Frontal cortex (tissue), 4 donors: ENCODE measurements around the gene MICAL2. TPM values are rescaled to one million over a fixed set of nuclear protein-coding genes. Genes with fewer than 3 reads are reported as not detected.
A peak's percentile ranks its signal among the peaks of the same experiment; 100 is the strongest.

Experiments
- DNase-seq, 2 donors: peaks; one replicate each; pipeline ENCODE4 v3.0.0; 2012; ENCODE audit warnings: low spot score in 2 of 2
- FAIRE-seq: peaks from 2 replicates; lab custom pipeline; 2012; peaks lifted over from hg19 to GRCh38; lab: Jason Lieb, UNC
- total RNA-seq: library from RNA; depleted of rRNA; stranded (reverse); fragments of >200 nt; gene quantifications from one replicate; pipeline ENCODE4 v1.2.3, GENCODE V29; 2014
- donor health status: control.
- donor health status: control.
- donor health status: control.

Gene MICAL2
- total RNA-seq, 1 donor from 2014 or later: 14.3 TPM

GRCh38 chr11:12235947-12236743 lies 125.8 kb downstream of the MICAL2 start:
- no peak for FAIRE-seq
- DNase-seq: peak; percentile 36 to 54

- no peak for FAIRE-seq
Measured at GRCh38 chr11:12236744-12237101, 126.3 kb downstream of the MICAL2 start.

GRCh38 chr11:12237381-12237784 lies 127.0 kb downstream of the MICAL2 start:
- DNase-seq (no peak), FAIRE-seq (no peak)

More at GRCh38 chr11:12236744-12237101, 126.3 kb downstream of the MICAL2 start:
- DNase-seq: no peak

GRCh38 chr11:12238420-12238819 lies 128.0 kb downstream of the MICAL2 start:
- DNase-seq: no peak
- FAIRE-seq: no peak

GRCh38 chr11:12239396-12239795 lies 129.0 kb downstream of the MICAL2 start:
- DNase-seq (no peak), FAIRE-seq (no peak)

- no peak for FAIRE-seq
- no peak for DNase-seq
Measured at GRCh38 chr11:12239804-12240371, 129.5 kb downstream of the MICAL2 start.

GRCh38 chr11:12240677-12241076 lies 130.3 kb downstream of the MICAL2 start:
- DNase-seq (no peak), FAIRE-seq (no peak)

DNA sequence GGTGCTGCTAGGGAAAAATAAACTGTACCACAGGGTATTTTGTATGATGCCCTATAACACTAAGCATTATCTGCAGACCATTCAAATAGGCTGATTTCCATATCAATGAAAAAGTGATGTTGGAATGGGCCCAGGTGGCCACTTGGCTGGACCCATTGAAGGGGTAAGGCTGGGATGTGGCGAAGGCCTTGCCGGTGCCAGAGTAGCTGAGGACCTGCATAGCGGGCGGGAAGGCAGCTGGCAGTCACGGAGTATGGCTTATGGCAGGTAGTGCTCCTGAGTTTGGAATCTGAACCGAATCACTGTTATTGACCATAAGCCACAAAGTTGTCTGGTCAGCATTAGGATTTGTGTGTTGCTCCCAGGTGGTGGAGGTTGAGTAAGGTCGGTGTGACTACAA lies 131.0 kb downstream of the MICAL2 start:
- FAIRE-seq: no peak
- no peak for DNase-seq

GRCh38 chr11:12241971-12242672 lies 131.7 kb downstream of the MICAL2 start:
- FAIRE-seq: no peak

GRCh38 chr11:12242966-12243365 lies 132.6 kb downstream of the MICAL2 start:
- FAIRE-seq (no peak), DNase-seq (no peak)

More at GRCh38 chr11:12241971-12242672, 131.7 kb downstream of the MICAL2 start:
- DNase-seq: no peak

GRCh38 chr11:12243486-12243885 lies 133.1 kb downstream of the MICAL2 start:
- FAIRE-seq (no peak), DNase-seq (no peak)

- DNase-seq (no peak), FAIRE-seq (no peak)
Measured at GRCh38 chr11:12243911-12244550, 133.6 kb downstream of the MICAL2 start.

- DNase-seq: no peak
- FAIRE-seq: no peak
Measured at GRCh38 chr11:12245091-12245490, 134.7 kb downstream of the MICAL2 start.

GRCh38 chr11:12245549-12246016 lies 135.2 kb downstream of the MICAL2 start:
- FAIRE-seq (no peak), DNase-seq (no peak)

DNA sequence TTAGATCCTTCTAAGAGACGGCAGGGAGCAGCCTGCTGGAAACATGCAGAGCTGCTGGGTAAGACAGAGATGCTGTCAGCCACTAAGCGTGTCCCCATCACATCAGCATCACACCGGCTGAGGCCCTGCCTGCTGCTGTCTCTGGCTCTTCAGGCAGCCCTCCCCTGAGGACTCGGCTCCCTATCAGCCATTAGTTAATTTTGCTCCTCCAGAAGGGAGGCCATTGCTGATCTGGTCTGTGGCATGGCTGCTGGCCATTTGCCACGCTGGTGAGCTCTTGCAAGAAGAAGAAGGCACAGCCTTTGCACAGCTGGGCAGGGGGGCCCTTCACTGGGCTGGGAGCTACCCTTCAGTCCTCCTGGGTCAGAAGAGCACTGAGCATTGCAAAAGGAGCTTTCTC lies 135.8 kb downstream of the MICAL2 start:
- FAIRE-seq (no peak), DNase-seq (no peak)

DNA sequence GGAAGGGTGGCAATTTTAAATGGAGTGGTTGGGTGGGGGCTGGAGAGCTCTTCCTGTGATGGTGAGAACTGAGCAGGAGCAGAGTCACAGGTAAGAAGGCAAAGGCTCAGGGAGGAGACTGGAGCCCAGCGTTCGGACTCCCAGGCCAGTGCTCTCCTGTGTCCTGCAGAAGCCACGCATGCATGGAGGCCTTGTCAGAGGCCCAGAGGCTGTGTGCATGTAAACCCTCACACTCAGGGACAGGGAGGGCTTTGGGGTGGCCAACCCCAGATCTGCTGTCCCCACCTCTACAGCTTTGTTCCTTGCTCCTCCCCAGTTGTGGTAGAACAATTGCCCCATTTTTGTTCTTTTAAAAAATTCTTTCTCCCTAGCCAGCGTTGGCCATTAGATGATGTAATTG lies 136.6 kb downstream of the MICAL2 start:
- no peak for FAIRE-seq
- DNase-seq: no peak

DNA sequence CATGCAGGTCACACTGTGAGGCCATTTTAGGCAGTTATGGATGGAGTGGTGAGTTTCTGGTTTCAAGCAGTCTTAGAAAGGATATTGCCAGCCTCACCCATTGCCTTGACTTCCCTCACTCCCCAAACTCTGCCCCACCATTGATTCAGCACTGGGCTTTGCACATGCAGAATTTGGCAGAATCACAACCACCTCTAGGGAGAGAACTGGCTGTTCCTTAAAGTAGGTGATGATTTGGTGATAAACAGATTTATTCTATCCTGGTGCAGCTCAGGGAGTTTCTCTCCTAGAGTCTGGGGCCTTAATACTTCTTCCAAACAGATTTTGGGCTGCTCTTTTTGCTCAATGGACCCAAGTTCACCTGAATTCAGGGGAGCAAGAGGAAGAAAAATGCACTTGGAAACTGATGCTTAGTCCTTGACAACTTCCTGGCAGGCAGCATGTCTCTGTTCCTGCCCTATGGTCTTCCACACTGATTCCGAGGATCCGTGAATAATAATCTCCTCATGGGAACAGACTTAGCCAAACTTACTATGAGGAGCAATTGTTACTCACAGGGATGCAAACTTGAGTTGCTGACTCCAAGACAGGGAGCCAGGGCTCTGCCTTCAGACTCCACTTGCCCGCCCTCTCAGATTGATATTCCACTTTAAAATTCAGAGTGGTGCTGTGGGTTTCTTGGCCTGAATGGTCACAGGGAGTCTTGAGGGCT lies 137.3 kb downstream of the MICAL2 start:
- FAIRE-seq: no peak
- DNase-seq: no peak

GRCh38 chr11:12248330-12248729 lies 137.9 kb downstream of the MICAL2 start:
- FAIRE-seq: no peak
- peak; percentile 39 to 49 for DNase-seq

- no peak for DNase-seq
- FAIRE-seq: no peak
Measured at GRCh38 chr11:12249590-12250260, 139.3 kb downstream of the MICAL2 start.
